Activated gamma-delta T cell treated with Interleukin-2 at 50 U/mL for 16 hours (primary cell): Measurements from ENCODE around the gene PRDM16.

ENCODE experiments used
- DNase-seq: peaks from one replicate; pipeline ENCODE4 v3.0.0-alpha.2; 2020

The PRDM16 gene

DNA sequence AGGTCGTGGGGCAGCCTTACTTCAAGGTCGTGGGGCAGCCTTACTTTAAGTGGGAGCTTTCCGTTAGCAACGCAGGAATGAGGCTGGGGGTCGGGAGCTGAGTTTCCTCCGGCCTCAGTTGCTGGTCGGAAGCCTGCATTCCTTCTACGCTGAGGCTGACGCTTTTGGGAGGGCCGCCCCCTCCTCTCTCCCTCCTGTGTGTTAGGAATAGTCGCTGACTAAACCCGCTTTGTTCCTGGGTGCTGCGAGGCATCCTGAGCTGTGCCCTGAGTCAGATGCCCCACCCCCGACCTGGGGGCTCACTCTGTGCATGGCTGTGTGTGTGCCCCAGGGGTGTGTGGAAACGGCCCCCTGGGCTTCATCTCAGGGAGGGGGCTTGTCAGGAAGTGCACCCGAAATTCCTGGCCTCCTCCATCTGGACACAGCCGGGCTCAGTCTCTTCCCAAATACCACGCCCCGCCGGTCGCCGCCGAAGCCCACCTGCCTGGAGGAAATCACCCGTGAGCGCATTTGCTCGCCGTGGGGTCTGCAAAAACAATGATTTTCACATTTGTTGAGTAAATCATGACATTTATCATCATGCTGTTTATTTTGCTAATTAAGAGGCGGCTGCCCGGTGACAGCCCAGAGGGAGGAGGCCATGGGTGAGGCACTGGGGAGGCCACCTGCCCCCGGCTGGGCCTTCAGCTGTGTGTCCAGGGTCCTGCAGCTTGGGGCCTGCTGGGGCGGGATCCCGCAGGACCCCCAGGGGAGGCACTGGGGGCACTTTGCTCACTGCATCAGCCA is 121.4 kb downstream of the PRDM16 start:
- DNase-seq, result no peak

DNA sequence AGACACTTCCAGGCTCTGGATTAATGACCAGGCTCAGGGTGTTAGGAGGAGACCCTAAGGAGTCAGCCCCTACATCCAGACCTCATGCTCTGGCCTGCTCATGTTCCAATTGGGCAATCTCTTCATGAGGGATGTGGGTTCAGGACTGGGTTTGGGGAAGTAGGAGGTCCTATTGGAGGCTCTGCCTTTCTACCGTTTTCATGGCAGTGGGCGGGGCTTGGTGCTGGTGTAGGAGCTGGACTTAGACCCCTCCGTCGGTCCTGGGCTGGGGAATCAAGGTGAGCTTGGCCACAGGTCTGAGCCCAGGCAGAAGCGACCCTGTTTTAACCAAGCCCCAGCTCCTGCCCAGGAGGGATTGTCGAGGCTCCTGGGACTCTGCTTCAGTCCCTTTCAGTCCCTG is 123.4 kb downstream of the PRDM16 start:
- no peak for DNase-seq

DNA sequence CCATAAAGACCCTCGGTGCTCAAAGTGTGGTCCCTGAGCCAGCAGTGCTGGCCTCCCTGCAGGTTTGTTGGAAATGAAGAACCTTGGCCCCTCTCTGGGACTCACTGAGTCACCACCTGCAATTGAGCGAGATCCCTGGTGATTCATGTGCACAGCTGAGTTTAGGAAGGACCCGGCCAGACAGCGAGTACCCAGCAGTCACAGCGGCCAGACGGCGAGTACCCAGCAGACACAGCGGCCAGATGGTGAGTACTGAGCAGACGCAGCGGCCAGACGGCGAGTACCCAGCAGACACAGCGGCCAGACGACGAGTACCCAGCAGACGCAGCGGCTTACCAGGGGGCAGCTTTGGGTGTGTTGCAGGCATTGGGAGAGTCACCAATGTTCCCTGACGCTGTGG is 123.8 kb downstream of the PRDM16 start:
- DNase-seq, result no peak

DNA sequence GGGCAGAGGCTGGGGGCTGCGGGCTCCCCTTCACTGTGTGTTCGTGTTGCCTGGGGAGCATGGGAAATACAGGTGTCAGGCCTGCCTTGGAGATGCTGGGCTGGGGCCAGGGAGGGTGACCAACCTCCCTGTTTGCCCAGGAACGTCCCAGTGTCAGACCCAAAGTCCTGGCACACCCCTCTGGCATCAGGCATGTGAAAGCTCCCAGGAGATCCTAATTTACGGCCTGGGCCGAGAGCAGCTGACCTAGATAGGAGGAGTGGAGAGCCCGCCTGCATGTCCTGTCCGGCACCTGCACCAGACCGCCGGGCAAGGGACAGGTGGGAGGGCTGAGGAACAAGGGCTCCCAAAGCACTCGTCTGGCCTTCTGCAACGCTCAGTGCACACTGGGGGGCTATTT is 124.8 kb downstream of the PRDM16 start:
- no peak for DNase-seq

DNA sequence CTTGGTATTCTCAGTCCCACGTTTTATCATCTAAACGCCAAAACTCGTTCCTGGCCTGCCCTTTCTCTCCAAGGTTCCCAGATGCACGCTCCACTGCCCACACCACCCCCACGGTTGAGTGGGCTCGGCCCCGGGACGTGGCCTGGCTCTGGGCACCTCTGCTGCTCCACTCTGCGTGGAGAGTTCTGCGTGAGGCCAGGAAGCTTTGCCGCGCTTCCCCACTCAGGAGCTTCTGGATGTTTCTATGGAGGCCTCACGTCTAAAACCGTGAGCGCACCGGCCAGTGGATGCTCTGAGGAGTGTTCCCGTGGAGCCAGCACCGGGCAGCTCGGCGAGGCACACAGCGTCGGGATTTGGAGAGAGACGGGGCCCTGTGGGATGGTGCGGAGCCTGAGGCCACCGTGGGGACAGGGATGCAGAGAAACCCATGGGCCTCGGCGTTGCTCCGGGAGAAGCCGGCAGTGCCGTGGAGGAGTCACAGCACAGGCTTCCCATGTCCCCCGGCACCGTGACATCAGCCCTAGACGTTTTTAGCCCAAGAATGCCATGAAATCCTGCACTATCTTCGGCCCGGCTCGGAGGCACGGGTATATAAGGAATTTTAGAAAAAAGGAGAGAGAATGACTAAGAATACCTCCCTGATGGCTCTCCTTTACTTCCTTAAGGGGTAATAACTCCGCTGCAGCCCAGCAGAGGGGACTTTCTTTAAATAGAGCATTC is 125.9 kb downstream of the PRDM16 start:
- no peak for DNase-seq

DNA sequence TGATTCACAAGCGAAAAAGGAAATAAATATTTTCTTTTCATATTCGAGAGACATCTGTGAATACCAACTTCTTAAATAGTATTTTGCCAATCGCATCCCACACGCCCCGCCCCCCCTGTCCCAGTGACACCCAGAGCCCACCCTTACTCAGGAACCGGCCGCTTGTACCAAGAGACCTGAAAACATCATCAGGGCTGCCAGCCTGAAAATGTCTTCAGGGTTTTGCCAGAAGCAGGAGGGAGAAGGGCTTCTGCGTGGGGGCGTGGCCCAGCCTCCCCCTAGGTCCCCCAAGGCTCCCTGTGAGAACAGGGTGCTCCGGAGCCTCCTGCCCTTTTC is 126.4 kb downstream of the PRDM16 start:
- DNase-seq, result no peak

DNA sequence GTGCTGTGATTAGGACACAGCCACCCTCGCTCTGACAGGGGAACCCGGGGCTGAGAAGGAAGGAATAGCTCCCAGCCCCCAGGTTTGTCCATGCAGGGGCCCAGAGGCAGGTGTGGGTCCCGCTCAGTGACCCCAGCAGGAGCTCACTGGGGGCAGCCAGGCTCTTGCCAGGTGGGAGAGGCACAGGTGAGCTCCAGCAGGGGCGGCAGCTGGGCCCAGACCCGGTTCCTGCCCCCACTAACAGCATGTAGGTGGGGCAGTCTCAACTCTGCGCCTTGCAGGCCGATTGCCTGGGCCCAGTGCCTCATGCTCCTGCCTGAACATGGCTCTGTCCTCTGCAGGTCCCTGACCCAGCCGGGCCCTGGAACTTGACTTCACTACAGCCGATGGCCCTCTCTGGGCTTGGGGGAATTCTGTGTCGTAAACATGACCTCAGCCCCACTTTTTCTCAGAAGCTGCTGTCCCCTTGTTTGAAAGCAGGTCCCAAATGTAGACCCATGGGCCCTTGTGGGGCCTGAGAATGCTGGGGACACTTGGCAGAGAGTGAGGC is 127.0 kb downstream of the PRDM16 start:
- DNase-seq, result no peak

DNA sequence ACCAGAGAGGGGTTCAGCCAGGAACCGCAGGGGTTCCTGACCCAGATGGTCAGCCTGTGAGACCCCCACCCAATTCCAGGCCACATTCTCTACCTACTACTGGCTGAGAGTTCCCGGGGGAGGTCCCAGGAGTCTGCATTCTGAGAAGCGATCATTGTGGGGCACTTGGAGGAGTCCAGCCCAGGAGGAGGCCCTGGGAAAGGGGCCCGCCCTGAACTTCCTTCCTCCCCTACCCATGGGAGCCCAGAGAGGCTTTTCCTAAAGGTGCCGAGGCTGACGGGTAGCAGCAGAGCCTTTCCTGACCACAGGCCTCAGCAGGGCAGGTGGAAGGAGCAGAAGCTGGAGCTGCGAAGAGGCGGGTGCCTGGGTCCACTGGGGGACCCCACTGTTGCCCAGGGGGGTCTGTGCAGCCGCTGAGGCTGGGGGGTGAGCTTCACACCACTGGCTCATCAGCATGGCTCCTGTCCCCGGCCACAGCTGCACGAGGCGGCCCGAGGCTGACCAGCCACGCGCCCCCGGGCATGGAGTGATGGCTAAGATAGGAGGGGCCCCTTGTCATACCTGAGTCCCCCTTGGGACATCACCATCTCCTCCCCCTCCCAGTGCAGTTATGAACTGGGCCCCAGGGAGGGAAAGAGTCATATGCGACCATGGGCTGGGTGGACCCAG is 127.7 kb downstream of the PRDM16 start:
- no peak for DNase-seq

DNA sequence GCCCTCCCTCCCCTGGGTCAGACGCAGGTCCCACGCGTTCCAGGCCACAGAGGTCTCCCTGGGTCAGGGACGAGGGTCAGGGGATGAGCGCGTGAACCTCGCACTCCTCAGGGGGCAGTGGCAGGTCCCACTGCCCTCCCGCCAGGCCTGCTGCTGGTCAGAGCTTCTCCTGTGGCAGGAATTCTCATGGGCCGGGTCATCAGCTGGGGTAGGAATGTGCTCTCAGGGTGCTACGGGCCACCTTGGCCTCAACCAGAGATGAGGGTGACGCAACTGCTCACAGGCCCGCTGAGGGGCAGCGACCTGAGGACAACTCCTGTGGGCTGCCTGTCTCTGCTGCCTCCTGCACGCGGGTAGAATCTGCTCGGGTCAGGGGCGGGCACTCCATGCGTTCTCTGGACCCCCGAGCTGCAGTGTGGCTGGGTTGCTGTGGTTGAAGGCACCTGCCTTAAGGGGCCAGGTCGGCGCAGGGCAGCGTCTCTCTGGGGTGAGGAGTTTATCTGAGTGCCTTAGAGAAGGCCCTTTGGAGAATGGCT is 128.8 kb downstream of the PRDM16 start:
- no peak for DNase-seq

DNA sequence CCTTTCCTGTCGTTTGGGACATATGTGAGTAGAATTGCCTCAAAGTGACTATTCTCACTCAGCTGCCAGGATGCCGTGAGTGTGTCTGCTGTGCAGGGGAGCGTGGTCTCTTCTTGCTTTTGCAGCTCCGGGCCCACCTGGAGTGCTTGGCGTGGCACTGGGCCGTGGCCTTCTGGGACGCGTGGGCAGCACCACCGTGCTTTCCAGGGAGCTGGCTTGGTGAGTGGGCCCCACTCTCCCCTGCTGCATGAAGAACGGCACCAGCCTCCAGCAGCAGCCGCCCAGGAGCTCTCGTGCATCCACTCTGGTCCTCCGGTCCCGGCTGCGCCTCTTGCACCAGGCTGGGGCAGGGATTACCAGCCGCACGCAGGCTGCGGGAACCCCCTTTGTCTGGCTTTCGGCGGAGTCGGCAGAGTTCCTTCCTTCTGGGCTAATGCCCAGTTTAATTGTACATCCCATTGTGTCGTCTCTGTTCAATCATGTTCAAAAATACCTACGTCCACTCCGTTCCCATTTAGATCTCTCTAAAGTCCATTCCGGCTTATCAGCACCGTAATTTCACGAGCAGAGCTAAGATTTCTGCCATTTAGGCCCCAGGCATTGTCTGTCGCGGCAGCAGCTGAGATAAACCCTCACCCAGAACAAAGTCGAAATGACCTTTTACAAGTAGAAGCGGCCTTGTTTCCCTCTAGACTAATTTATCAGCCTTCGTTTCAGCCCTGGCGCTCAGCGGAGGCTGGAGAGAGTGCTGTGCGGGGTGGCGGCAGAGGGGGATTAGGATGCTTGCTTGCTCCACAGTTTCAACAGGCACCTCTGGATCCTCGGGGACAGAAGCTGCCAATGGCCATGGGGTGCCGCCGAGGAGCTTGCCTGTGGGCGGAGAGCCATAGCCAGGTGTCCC is 129.6 kb downstream of the PRDM16 start:
- no peak for DNase-seq

DNA sequence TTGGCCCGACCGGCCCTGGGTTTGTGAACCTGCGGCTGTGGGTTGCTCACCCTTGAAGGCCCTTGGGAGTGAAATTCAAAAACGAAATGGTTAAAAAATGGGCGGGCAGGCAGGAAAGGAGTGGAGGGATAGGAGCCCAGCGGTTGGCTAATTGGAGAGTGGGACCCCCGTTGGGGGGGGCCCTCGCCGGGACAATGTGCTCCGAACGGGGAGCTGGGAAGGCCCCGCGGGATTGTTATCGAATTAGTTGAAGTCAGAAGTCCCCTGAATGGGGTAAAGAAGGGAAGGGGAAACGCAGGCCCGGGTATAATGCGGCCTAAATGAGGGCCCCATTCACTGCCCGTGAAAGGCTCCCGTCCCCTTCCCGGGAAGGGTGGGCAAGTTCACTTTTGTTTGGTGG is 135.7 kb downstream of the PRDM16 start:
- no peak for DNase-seq

DNA sequence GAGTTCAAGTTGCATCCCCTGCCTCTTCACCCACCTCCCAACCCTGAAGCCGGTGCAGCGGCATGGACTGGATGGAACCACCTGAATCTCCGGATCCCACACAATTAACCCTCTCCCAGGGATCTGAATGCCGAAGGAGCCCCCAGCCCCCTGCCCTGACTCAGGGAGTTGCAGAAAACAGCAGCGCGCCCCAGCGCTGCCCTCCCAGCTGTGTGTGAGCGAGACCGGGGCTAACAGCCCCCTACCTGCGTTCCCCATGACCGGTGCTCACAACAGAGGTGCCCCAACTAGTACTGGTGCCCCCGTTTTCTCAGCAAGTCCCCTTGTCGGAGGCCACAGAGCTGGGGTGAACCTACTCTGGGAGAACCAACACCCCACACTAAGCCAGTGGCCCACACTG is 136.8 kb downstream of the PRDM16 start:
- DNase-seq, result no peak

DNA sequence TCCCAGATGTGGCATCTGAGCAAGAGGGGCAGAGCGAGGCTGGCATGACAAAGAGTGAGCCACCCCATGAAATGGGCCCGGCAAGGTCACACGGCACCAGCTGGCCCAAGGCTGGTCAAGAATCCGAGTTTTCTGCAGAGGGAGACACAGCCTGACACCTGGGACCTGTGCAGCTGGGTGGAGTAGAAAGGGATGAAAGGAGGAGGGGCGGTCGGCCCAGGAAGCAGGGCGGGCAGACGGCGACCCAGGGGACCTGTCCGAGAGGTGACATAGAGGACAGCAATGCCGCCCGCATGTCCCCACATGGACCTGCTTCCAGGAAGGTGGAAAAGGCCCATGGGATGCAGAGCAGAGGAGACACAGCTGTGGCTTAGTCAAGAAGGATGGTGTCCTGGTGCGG is 137.7 kb downstream of the PRDM16 start:
- DNase-seq, result no peak

DNA sequence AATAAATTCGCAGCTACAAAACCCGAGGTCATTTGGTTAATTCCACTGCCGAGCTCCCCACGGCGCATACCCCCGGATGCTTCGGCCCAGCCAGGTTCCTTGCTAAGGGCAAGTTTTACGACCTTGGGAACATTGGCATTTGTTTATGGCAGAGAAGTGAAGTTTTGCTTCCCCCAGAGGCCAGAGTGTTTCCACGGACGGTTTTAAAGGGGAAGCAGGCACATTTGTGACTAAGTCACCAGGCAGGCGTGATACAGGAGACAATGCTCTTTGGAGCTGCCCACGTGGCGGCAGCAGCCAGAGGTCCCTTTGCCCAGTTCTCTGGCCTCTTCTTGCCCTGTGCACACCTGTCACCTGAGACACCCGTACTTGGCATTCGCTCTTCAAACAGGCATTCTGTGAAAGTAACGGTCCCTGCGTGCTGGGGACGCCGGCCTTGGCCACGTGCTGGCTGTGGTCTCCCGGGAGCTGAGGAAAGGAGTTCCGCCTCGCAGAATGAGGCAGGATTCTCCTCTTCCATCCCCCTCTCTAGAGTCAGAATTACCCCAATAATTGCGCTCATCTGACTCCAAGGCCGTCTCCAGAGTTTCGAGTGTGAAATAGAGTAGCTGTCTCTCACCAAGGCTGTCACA is 138.3 kb downstream of the PRDM16 start:
- DNase-seq, result no peak

DNA sequence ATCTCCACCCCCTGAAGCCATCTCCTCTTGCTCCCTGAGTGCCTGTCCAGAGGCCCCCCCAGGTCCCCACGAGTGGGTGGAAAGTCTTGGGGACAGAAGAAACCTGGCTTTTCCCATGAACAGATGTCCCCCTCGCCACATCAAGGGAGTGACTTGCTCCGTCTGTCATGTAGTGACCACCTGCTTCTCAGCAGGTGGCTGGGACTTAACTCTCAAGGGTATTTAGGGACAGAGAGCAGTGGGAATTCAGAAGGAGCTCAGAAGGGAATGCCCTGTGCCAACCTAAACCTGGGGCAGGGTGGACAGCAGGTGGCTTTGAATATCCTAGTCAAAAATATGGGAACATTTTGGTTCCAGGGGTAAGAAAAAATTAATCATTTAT is 139.8 kb downstream of the PRDM16 start:
- no peak for DNase-seq

DNA sequence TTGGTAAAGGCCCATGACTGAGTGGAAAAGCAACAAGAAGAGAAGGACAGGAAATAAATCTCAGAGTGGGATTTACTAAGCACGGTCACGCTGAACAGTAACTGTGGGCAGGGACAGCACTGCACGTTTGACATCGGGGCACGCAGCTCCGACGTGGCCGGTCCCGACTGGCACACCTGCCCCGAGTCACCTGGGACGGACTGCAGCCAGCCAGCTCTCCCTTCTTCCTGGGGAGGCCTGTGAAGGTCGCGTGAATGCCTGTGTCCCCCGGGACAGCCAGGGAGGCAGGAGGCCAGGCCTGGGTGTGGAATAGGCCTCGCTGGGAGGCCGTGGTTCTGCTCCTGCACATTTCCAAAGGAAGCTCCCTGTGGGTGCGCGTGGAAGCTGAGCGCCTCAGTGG is 140.2 kb downstream of the PRDM16 start:
- DNase-seq, result no peak

DNA sequence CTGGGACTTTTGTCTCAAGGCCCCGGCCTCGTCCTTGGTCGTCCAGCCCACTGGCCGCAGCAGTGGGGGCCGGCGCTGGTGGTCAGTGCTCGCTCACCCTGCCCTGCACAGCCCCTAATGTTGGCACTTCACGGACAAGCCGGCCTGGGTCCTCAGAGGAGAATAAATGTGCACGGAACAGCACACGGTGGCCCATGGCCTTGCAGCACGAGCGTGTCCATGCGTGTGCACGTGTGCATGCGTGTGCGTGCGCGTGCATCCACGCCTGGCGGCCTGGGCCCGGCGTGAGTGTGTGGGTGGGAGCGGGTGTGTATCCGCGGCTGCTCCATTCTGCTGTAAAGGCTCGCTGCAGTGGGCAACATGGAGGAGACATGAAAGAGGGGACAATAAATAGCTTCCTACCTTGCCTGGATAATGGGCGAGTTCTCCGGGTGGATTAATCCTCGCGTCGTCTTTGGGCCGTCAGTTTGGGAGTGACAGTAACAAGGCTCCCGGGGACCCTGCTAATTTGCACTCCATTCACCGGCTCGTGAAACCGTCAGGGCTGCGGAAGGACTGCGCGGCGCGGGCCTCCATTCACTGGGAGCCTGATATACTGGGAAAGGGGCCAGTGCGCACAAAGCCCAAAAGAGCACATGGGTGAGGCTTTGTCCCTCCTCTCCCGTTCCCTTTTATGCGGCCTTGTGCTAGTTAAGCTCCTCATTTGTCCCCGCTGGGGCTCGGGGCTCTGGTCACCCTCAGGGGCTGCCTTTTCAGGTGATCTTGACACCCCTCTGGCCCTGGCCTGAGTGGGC is 142.8 kb downstream of the PRDM16 start:
- no peak for DNase-seq

DNA sequence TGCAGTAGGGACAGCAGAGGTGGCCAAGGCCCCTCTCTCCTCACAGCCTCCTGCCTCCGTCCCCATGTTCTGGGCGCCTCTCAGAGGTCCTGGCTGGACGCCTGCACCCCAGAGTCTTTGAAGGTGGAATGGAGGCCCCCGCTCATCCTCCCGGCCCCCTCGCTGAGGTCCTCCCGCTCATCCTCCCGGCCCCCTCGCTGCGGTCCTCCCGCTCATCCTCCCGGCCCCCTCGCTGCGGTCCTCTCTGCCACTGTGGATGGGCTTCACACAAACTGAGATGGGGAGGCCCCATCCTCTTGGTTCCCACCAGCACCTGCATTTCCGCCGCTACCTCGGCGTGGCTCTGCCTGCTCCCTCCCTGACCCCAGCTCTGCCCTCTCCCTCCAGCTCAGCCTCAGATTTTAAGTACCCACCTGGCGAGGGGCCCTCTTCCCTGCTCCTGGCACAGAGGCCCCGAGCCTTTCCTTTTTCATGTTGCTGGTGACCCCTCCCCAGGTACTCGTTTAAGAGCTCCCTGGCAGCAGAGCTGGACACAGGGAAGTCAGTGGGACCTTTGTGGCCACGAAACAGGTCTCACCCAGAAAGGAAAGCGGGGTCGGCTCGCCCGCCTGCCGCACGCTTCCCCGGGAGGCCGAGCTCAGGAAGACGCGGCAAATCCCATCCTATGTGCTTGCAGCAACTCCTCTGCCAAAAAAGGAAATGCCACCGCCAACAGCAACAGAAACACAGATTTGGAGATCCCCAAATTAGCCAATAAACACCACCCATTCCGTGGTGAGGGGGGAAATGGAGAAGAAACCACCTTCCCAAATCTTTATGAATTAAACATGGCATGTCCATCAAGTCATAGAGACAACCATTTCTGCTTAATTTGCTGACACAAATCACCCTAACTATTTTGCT is 143.7 kb downstream of the PRDM16 start:
- DNase-seq, result no peak

DNA sequence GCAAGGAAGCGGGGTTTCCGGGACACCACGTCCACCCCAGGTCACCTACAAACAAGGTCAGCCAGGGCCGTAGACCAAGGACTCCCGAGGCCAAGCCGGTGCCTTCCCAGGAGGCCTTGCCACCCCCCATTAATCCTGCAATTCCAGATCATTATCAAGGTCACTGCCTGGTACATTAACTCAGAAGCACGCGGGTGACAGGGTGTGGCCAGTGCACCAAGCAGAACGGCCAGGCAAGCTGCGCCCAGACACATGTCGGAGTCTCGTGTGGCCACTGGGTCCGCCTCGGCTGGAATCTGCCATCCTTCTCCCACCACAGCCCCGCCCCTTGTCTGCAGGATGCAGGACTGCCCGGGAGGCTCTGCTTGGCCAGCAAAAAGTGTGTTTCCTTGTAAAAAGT is 144.7 kb downstream of the PRDM16 start:
- no peak for DNase-seq
